ENCODE results near the gene MYO5C. TPM values are rescaled to one million over a fixed set of nuclear protein-coding genes. Genes with fewer than 3 reads are reported as not detected.

MYO5C gene
- total RNA-seq, 1 donor from 2014 or later: 23.0 TPM

DNA sequence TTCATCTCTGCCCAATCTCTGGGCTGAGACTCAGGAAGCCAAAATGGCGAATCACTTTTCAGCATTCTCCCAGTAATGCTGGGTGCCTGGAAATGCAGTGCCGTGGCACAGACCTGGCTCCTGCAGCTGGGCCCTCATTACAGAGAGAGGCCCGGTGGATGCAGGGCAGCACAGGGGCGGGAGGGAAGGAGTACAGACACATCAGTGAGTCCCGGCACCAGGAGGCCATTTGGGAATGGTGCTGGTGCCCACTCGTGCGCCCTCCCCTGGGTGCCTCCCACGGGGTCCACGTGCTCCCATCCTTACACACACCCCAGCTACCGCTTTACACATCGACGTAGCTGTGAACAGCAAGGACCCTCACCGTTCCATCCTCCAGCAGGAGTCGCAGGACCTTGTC lies 13.2 kb downstream of the MYO5C start:
- TF ChIP-seq, protein P1, sequence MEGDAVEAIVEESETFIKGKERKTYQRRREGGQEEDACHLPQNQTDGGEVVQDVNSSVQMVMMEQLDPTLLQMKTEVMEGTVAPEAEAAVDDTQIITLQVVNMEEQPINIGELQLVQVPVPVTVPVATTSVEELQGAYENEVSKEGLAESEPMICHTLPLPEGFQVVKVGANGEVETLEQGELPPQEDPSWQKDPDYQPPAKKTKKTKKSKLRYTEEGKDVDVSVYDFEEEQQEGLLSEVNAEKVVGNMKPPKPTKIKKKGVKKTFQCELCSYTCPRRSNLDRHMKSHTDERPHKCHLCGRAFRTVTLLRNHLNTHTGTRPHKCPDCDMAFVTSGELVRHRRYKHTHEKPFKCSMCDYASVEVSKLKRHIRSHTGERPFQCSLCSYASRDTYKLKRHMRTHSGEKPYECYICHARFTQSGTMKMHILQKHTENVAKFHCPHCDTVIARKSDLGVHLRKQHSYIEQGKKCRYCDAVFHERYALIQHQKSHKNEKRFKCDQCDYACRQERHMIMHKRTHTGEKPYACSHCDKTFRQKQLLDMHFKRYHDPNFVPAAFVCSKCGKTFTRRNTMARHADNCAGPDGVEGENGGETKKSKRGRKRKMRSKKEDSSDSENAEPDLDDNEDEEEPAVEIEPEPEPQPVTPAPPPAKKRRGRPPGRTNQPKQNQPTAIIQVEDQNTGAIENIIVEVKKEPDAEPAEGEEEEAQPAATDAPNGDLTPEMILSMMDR (IDR thresholded peaks at IDR 0.05; ENCODE audit: unreplicated experiment): no peak
- Mint-ChIP-seq H3K4me1 (no peaks in the 10 kb centered on the region), H3K4me3 (no peak overlapping the region), H3K9me3 (peaks cover 3% of the 10 kb centered on the region), H3K27me3 (ENCODE audit: low read depth) (no peaks in the 10 kb centered on the region), H3K36me3 (peaks cover 13% of the 10 kb centered on the region), H3K27ac (no peak overlapping the region)
- DNase-seq (ENCODE audit: low spot score in 2 of 2, unreplicated experiment in 2 of 2): no peak

DNA sequence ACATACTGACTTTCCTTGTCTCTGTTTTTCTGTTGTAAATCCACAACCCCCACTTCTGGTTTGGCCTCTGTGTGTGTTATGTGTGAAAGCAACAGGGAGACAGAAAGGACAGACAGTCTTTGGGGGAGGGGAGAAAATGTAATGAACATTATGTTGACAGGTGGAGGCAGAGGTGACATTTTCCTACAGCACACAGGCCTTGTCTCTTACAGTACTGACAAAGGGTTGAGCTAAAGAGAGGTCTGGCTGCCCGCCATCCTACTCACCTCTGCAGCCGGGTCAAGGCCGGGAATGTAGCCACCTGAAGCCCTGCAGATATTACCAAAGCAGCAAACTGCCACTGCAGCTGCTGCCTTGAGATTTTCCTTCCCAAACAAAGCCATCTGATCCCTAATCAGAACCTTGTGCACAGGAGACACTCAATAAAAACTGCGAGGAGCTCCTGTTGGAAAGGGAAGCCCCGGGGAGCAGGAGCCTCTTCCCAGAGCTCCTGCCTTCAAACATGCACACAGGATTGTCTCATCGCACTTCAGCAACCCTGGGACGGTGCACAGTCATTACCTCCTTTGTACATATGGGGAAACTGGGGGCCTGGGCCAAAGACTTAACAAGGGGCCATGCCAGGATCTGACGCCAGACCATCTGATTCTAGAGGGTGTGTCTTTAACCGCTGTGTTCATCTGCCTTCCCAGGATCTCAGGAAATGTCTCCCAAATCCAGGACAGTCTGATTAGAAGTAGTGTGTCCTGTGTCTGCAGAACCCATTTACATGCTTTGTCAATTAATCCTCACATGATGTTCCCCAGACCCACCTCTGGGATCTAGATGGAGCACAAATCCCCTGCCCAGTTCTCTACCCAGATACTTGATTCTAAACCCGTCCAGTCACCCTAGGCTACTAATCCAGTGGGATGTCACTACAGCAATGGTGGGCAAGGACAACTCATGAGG lies 14.2 kb downstream of the MYO5C start:
- TF ChIP-seq, protein P1 (IDR thresholded peaks at IDR 0.05; ENCODE audit: unreplicated experiment): no peak
- no peaks in the 10 kb centered on the region for H3K9me3 Mint-ChIP-seq
- H3K4me1 Mint-ChIP-seq: no peaks in the 10 kb centered on the region
- DNase-seq (ENCODE audit: low spot score in 2 of 2, unreplicated experiment in 2 of 2): no peak
- no peak overlapping the region for H3K27ac Mint-ChIP-seq
- no peak overlapping the region for H3K4me3 Mint-ChIP-seq
- no peaks in the 10 kb centered on the region for H3K27me3 Mint-ChIP-seq (ENCODE audit: low read depth)
- peaks cover 10% of the 10 kb centered on the region for H3K36me3 Mint-ChIP-seq

DNA sequence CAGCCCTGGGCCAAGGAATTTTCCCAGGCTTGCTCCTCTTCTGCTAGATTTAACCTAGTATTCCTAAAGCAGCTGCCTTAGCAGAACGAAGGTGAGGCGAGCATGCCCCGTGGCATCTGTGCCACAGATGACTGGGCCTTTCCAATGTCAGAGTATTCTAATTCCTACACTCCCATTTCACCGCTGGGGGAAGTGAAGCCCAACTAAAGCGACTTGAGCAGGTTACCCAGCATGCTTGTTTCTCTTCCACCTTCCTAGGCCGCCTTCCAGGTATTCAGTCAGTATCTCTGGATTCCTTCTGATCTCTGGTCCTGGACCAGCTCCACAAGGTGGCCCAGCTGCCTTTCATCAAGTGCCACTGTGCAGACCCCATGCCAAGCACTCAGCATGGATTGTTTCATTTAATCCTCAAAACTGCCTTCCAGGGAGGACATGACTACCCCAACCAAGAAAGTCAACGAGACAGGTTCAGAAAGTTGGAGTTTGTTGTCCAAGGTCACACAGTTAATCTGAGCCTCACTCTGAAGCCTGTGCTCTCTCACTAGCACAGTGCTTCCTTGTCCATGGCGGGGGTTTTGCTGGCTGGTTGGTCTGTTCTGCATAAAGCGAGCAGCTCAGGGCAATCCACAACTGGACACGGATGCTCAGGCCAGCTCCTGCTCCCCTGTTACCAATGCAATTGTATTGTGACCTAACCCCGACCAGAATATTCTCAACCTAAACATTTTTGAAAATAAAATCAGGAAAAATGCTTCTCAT lies 15.1 kb downstream of the MYO5C start:
- no peaks in the 10 kb centered on the region for H3K9me3 Mint-ChIP-seq
- no peak overlapping the region for H3K27ac Mint-ChIP-seq
- peaks cover 15% of the 10 kb centered on the region for H3K36me3 Mint-ChIP-seq
- DNase-seq (ENCODE audit: low spot score in 2 of 2, unreplicated experiment in 2 of 2): no peak
- TF ChIP-seq, protein P1 (IDR thresholded peaks at IDR 0.05; ENCODE audit: unreplicated experiment): no peak
- no peak overlapping the region for H3K4me3 Mint-ChIP-seq
- H3K27me3 Mint-ChIP-seq (ENCODE audit: low read depth): no peaks in the 10 kb centered on the region
- no peaks in the 10 kb centered on the region for H3K4me1 Mint-ChIP-seq

DNA sequence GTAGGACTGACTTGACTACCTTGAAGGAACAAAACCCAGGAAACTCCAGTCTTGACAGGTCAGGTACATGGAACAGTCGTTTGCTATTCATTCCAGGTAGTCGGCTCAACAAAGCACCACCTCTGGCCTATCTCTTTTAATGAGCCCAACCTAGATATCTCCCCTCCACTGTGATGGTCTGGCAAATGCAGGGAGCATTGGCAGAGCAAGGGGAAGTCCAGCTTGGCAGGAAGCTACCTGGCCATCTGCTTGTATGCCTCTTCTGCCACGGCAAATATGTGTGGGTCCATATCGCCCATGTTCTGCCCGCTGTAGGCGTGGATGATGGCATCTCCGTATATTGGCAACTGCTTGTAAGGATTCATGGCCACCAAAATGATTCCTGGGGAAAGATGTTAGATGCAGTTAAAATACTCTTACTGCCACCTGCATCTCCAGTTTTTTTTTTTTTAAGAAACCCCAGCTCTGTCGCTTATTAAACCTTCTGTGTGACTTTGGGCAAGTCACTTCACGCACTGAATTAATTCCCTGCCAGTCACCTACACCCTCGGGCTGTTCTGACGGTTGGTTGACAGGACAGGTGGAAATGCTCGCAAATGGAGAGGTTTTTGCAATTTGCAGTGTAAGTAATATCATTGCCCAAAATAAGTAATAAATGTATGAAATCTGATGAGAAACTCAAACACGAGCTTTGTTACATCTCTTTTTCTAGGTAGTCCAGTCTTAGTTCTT lies 16.8 kb downstream of the MYO5C start:
- Mint-ChIP-seq H3K9me3 (no peaks in the 10 kb centered on the region), H3K36me3 (peaks cover 12% of the 10 kb centered on the region), H3K27ac (no peak overlapping the region), H3K4me1 (no peaks in the 10 kb centered on the region), H3K4me3 (no peak overlapping the region), H3K27me3 (ENCODE audit: low read depth) (no peaks in the 10 kb centered on the region)
- TF ChIP-seq, protein P1 (IDR thresholded peaks at IDR 0.05; ENCODE audit: unreplicated experiment): no peak
- DNase-seq (ENCODE audit: low spot score in 2 of 2, unreplicated experiment in 2 of 2): no peak

DNA sequence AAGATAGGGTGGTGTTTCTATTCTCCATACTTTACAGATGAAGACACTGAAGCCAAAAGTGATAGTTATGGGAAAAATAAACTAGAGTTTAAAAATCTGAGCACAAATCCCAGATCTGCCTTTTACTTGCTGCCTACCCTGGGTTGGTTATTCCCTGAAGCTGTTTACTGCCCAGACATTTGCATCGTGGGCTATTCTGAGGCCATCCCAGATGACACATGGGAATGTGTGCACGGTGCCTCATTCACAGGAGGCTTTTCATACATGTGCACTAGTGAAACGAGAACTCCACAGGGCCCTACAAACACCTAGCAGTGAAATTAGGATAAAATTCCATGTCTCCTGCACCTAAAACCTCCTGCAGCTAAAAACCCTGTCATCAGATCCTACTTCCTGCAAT lies 17.5 kb downstream of the MYO5C start:
- Mint-ChIP-seq H3K4me3 (no peak overlapping the region), H3K4me1 (no peaks in the 10 kb centered on the region), H3K9me3 (no peaks in the 10 kb centered on the region), H3K27ac (no peak overlapping the region), H3K27me3 (ENCODE audit: low read depth) (no peaks in the 10 kb centered on the region), H3K36me3 (peaks cover 12% of the 10 kb centered on the region)
- TF ChIP-seq, protein P1 (IDR thresholded peaks at IDR 0.05; ENCODE audit: unreplicated experiment): no peak
- DNase-seq (ENCODE audit: low spot score in 2 of 2, unreplicated experiment in 2 of 2): no peak
